Astrocyte (in vitro differentiated cells and primary cell): ENCODE results near the gene LYL1.

Experiments
- EZH2 ChIP-seq: IDR thresholded peaks from 2 replicates; pipeline ENCODE4 v1.6.1; 2012; ENCODE audit warnings: mild to moderate bottlenecking, low read length, inconsistent platforms; ENCODE audit not compliant: insufficient read depth
- TF ChIP-seq, protein P1 (sequence below): IDR thresholded peaks from 2 replicates; pipeline ENCODE4 v1.5.1; 2011; ENCODE audit warnings: low read depth, mild to moderate bottlenecking, inconsistent platforms, low read length, moderate library complexity; ENCODE audit not compliant: insufficient read depth

DNA sequence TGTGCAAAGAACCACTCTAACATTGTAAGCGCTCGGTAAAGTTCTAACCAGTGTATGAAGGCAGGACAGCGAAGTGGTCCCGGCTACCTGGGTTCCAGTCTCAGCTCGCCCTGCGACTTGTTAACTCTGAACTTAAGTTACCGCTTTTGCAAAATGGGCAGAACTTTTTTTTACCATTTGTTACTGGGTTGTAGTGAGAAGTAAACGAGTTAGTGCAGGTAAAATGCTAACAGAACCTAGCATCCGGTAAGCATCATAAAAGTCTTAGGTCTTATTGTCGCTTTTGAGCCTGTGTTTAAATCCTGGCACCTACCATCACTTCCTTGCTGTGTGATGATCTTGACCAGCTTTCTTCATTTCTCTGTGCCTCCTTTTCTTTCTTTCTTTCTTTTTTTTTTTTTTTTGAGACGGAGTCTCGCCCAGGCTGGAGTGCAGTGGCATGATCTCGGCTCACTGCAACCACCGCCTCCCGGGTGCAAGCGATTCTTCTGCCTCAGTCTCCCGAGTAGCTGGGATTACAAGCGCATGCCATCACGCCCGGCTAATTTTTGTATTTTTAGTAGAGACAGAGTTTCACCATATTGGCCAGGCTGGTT, 14.6 kb upstream of the LYL1 start:
- TF ChIP-seq EZH2 = no peak
- TF ChIP-seq, protein P1, sequence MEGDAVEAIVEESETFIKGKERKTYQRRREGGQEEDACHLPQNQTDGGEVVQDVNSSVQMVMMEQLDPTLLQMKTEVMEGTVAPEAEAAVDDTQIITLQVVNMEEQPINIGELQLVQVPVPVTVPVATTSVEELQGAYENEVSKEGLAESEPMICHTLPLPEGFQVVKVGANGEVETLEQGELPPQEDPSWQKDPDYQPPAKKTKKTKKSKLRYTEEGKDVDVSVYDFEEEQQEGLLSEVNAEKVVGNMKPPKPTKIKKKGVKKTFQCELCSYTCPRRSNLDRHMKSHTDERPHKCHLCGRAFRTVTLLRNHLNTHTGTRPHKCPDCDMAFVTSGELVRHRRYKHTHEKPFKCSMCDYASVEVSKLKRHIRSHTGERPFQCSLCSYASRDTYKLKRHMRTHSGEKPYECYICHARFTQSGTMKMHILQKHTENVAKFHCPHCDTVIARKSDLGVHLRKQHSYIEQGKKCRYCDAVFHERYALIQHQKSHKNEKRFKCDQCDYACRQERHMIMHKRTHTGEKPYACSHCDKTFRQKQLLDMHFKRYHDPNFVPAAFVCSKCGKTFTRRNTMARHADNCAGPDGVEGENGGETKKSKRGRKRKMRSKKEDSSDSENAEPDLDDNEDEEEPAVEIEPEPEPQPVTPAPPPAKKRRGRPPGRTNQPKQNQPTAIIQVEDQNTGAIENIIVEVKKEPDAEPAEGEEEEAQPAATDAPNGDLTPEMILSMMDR = no peak
